GM18519 (cell line): ENCODE measurements around the gene PWWP2B.
"Not testable (repeated sequence)": the region's sequence is repeated elsewhere in the genome, so short reads cannot be mapped to it uniquely, and the experiment has no call there.

Source experiments
- ATAC-seq: cut with Tn5 transposase; IDR thresholded peaks from one replicate; pipeline ENCODE4 v1.9.1; 2021; ENCODE audit warnings: mild to moderate bottlenecking, moderate library complexity; ENCODE audit not compliant: unreplicated experiment, low FRiP score

Gene PWWP2B

GRCh38 chr10:132397036-132397541, at the start of gene PWWP2B:
PWWP2B (plus strand) TSS chr10:132397200; CDS start chr10:132397227, 27 bp downstream.
- peak; percentile 23 for ATAC-seq

- no peak for ATAC-seq
Observed at GRCh38 chr10:132347211-132347930, 49.6 kb upstream of the PWWP2B start.

- no peak for ATAC-seq
Observed at GRCh38 chr10:132347931-132348267, 49.1 kb upstream of the PWWP2B start.

GRCh38 chr10:132349766-132350165, 47.2 kb upstream of the PWWP2B start:
- ATAC-seq = no peak

- no peak for ATAC-seq
Observed at GRCh38 chr10:132350391-132350790, 46.6 kb upstream of the PWWP2B start.

GRCh38 chr10:132350946-132351345, 46.1 kb upstream of the PWWP2B start:
- no peak for ATAC-seq

- no peak for ATAC-seq
Observed at GRCh38 chr10:132351611-132352010, 45.4 kb upstream of the PWWP2B start.

- ATAC-seq = not testable (repeated sequence)
Observed at GRCh38 chr10:132352462-132353308, 44.3 kb upstream of the PWWP2B start.

- ATAC-seq = no peak
Observed at GRCh38 chr10:132353456-132354355, 43.3 kb upstream of the PWWP2B start.

GRCh38 chr10:132354356-132355094, 42.5 kb upstream of the PWWP2B start:
- ATAC-seq = no peak

GRCh38 chr10:132355297-132355696, 41.7 kb upstream of the PWWP2B start:
- no peak for ATAC-seq

GRCh38 chr10:132355754-132356153, 41.2 kb upstream of the PWWP2B start:
- no peak for ATAC-seq

GRCh38 chr10:132356621-132357195, 40.3 kb upstream of the PWWP2B start:
- no peak for ATAC-seq

GRCh38 chr10:132357286-132358058, 39.5 kb upstream of the PWWP2B start:
- no peak for ATAC-seq

- ATAC-seq = no peak
Observed at GRCh38 chr10:132359305-132360040, 37.5 kb upstream of the PWWP2B start.

GRCh38 chr10:132360766-132361447, 36.1 kb upstream of the PWWP2B start:
- no peak for ATAC-seq

GRCh38 chr10:132361581-132362101, 35.4 kb upstream of the PWWP2B start:
- no peak for ATAC-seq
